SK-N-SH (cell line): ENCODE data around the gene MICALL1. TPM values are rescaled to one million over a fixed set of nuclear protein-coding genes. Genes with fewer than 3 reads are reported as not detected.

Experiments
- CTCF ChIA-PET: fragments of 300-600, 350-600 bp; formaldehyde crosslinking; extraction: SDS; loops from one replicate; lab custom pipeline; 2021; lab: Yijun Ruan, JAX
- POLR2A ChIA-PET: fragments of 350-600 bp; sonication (Branson Sonifier 250); formaldehyde crosslinking; extraction: SDS; loops from one replicate; lab custom pipeline; 2020; ENCODE audit warnings: antibody characterized with exemption, inconsistent platforms; lab: Yijun Ruan, JAX
- DNase-seq: peaks from one replicate; pipeline ENCODE4 v3.0.0; 2012
- H2AFZ ChIP-seq: fragments of 200-600 bp; sonication (generic); 2 replicates; pipeline ENCODE4 v1.8.1; 2016; ENCODE audit warnings: antibody characterized with exemption, mild to moderate bottlenecking, low read depth
- H3F3A ChIP-seq: fragments of 200-600 bp; sonication (generic); replicated peaks from 2 replicates; pipeline ENCODE3; 2016; ENCODE audit warnings: antibody characterized with exemption, mild to moderate bottlenecking; ENCODE audit not compliant: insufficient read depth
- H3K27ac ChIP-seq, 2 experiments: fragments of 200-500 bp in 1 of 2; fragments of 200-600 bp in 1 of 2; sonication (Bioruptor generic) in 1 of 2; sonication (generic), shearing (Covaris generic) in 1 of 2; 2 replicates each; pipeline versions ENCODE4 v1.5.1 to v1.6.1; 2014 to 2016; ENCODE audit warnings: low read depth in 2 of 2, inconsistent platforms in 1 of 2, low read length in 1 of 2, mild to moderate bottlenecking in 1 of 2, mixed read lengths in 1 of 2
- H3K27me3 ChIP-seq: fragments of 200-600 bp; sonication (generic), shearing (Covaris generic); 2 replicates; pipeline ENCODE4 v1.6.1; 2016; ENCODE audit warnings: mixed run types; ENCODE audit not compliant: insufficient read depth
- H3K36me3 ChIP-seq, 2 experiments: fragments of 200-500 bp in 1 of 2; fragments of 200-600 bp in 1 of 2; sonication (Bioruptor generic) in 1 of 2; sonication (generic) in 1 of 2; replicated peaks in 1 of 2; 2 replicates each; pipeline versions ENCODE3 to v1.5.1; 2014 to 2016; ENCODE audit warnings: low read length in 1 of 2, mild to moderate bottlenecking in 1 of 2; ENCODE audit not compliant: insufficient read depth in 2 of 2, control insufficient read depth in 1 of 2
- H3K4me1 ChIP-seq, 2 experiments: fragments of 200-500 bp in 1 of 2; fragments of 200-600 bp in 1 of 2; sonication (Bioruptor generic) in 1 of 2; sonication (generic), shearing (Covaris generic) in 1 of 2; 2 replicates each; pipeline versions ENCODE4 v1.5.1 to v1.6.1; 2014 to 2016; ENCODE audit warnings: low read depth in 1 of 2, low read length in 1 of 2, mixed run types in 1 of 2; ENCODE audit not compliant: insufficient read depth in 2 of 2, control insufficient read depth in 1 of 2
- H3K4me2 ChIP-seq: fragments of 200-600 bp; sonication (generic), shearing (Covaris generic); 2 replicates; pipeline ENCODE4 v1.6.1; 2017; ENCODE audit warnings: mixed run types
- H3K4me3 ChIP-seq, 2 experiments: fragments of 200-500 bp in 1 of 2; fragments of 200-600 bp in 1 of 2; sonication (Bioruptor generic) in 1 of 2; sonication (generic), shearing (Covaris generic) in 1 of 2; 2 replicates each; pipeline versions ENCODE4 v1.5.1 to v1.8.1; 2014 to 2016; ENCODE audit warnings: low read depth in 2 of 2, inconsistent platforms in 1 of 2, low read length in 1 of 2, mild to moderate bottlenecking in 1 of 2, mixed read lengths in 1 of 2, moderate library complexity in 1 of 2
- H3K79me2 ChIP-seq: fragments of 200-600 bp; sonication (generic); 2 replicates; pipeline ENCODE4 v1.8.1; 2017; ENCODE audit warnings: mild to moderate bottlenecking; ENCODE audit not compliant: insufficient read depth
- H3K9ac ChIP-seq: fragments of 200-600 bp; sonication (generic); 2 replicates; pipeline ENCODE4 v1.6.1; 2017; ENCODE audit warnings: mixed run types
- H3K9me2 ChIP-seq: fragments of 200-600 bp; sonication (generic); 2 replicates; pipeline ENCODE4 v1.6.1; 2017; ENCODE audit warnings: mixed run types
- H3K9me3 ChIP-seq: fragments of 200-600 bp; sonication (generic); 2 replicates; pipeline ENCODE4 v1.6.1; 2017; ENCODE audit warnings: mixed run types, mild to moderate bottlenecking, moderate library complexity
- H4K20me1 ChIP-seq: fragments of 200-600 bp; sonication (generic); 2 replicates; pipeline ENCODE4 v1.6.1; 2017; ENCODE audit warnings: mild to moderate bottlenecking, mixed run types; ENCODE audit not compliant: insufficient read depth
- FOXJ3 ChIP-seq: sonication (generic); formaldehyde crosslinking; IDR thresholded peaks from 2 replicates; pipeline ENCODE4 v1.5.1; 2020; ENCODE audit warnings: mild to moderate bottlenecking, missing genetic modification reagents
- GATA2 ChIP-seq: sonication (generic); formaldehyde crosslinking; IDR thresholded peaks from 2 replicates; pipeline ENCODE4 v1.5.0; 2020; ENCODE audit warnings: mild to moderate bottlenecking, missing genetic modification reagents
- NFIC ChIP-seq: IDR thresholded peaks from 2 replicates; pipeline ENCODE4 v1.4.0; 2012; ENCODE audit warnings: borderline replicate concordance
- POLR2AphosphoS5 ChIP-seq: IDR thresholded peaks from 2 replicates; pipeline ENCODE4 v1.6.1; 2012; ENCODE audit warnings: low read depth, low read length
- RCOR1 ChIP-seq: fragments of 150-350 bp; IDR thresholded peaks from 2 replicates; pipeline ENCODE4 v1.6.1; 2017; ENCODE audit warnings: antibody characterized with exemption, low read length
- REST ChIP-seq: IDR thresholded peaks from 2 replicates; pipeline ENCODE4 v1.6.1; 2012; ENCODE audit warnings: mild to moderate bottlenecking, low read depth, low read length, moderate library complexity
- RFX5 ChIP-seq: IDR thresholded peaks from 2 replicates; pipeline ENCODE4 v1.6.1; 2012; ENCODE audit warnings: mild to moderate bottlenecking, improper control_type of control experiment, low read length
- RXRA ChIP-seq: IDR thresholded peaks from 2 replicates; pipeline ENCODE4 v1.4.0; 2012; ENCODE audit warnings: low read depth, mild to moderate bottlenecking, borderline replicate concordance
- SMC3 ChIP-seq: IDR thresholded peaks from 2 replicates; pipeline ENCODE4 v1.6.1; 2012; ENCODE audit warnings: low read depth, low read length, improper control_type of control experiment
- TEAD4 ChIP-seq: IDR thresholded peaks from 2 replicates; pipeline ENCODE4 v1.4.0; 2012; ENCODE audit warnings: mild to moderate bottlenecking, borderline replicate concordance; ENCODE audit not compliant: insufficient read depth
- YY1 ChIP-seq: IDR thresholded peaks from 2 replicates; pipeline ENCODE4 v1.4.0; 2012; ENCODE audit warnings: low read depth, mild to moderate bottlenecking
- WGBS: methylation state at CpG from one replicate; pipeline ENCODE4 v1.1.6; 2017; ENCODE audit warnings: low lambda C conversion rate; 5-methylcytosine and 5-hydroxymethylcytosine counted together
- polyA plus RNA-seq, 3 experiments: library from polyadenylated mRNA; depleted of rRNA; stranded (reverse); fragments of >200 nt; gene quantifications; 2 replicates each; pipeline ENCODE4 v1.2.3, GENCODE V29; 2012
- TF ChIP-seq, protein P1 (sequence below): fragments of 150-350 bp; IDR thresholded peaks from 2 replicates; pipeline ENCODE4 v1.6.1; 2017; ENCODE audit warnings: antibody characterized with exemption, low read length, low read depth, borderline replicate concordance

Gene MICALL1
- polyA plus RNA-seq, 1 of the 3 experiments (the other 2 are of a cell fraction), result 12.9 TPM

DNA sequence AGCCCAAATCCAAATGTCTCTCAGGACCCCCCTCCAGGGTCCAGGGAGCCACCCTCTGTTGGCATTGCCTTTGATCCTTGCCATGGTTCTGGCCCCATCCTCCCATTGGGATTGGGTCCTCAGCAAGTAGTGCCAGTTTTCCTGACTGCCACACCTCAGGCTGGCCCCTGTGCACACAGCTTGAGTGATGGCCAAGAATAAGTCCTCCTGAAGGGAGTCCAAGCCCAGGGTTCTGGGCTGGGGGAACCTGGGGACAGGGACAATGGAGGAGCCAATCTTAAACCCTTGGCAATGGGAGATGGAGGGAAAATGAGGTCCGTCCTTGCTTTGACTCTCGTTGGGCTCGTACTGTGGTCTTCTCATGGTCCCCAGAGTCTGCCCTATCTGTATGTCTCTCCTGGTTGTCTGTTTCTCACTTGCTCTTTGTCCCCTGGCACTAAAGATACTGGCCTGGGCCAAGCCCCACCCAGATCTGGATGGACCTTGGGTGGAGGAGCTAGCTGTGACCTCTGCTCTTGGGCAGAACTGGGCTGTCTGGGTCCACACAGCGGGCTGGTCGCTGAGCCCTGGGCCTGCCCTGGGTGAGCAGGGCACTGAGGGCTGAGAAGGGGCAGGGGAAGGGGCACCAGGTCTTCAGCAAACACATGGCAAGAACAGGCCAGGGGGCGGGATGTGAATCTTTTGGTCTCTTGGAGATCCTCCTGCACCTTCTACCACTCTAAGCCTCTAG, 75.3 kb downstream of the MICALL1 start:
- Histone ChIP-seq H3K4me1 (no peaks in the 10 kb centered on the region), H3K4me2 (no peak overlapping the region), H3K79me2 (no peaks in the 10 kb centered on the region), H3K9me3 (no peaks in the 10 kb centered on the region), H2AFZ (no peak overlapping the region), H3K9ac (no peak overlapping the region), H3F3A (no peaks in the 10 kb centered on the region), H3K9me2 (no peaks in the 10 kb centered on the region), H3K4me3 (no peak overlapping the region), H4K20me1 (no peaks in the 10 kb centered on the region), H3K36me3 (no peaks in the 10 kb centered on the region), H3K27ac (no peak overlapping the region), H3K27me3 (no peaks in the 10 kb centered on the region)
- ChIA-PET CTCF (interaction anchor here (1.3 kb wide), 1 partner anchor 9 kb away, joined by 3 read pairs; no protein-coding TSS in a partner anchor), POLR2A (no interaction called here)
- TF ChIP-seq, protein P1, sequence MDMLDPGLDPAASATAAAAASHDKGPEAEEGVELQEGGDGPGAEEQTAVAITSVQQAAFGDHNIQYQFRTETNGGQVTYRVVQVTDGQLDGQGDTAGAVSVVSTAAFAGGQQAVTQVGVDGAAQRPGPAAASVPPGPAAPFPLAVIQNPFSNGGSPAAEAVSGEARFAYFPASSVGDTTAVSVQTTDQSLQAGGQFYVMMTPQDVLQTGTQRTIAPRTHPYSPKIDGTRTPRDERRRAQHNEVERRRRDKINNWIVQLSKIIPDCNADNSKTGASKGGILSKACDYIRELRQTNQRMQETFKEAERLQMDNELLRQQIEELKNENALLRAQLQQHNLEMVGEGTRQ, result no peak
- no peak for TF ChIP-seq RXRA
- TF ChIP-seq RFX5, result no peak
- no peak for TF ChIP-seq NFIC
- TF ChIP-seq FOXJ3 (CRISPR knock-in tag), result no peak
- no peak for TF ChIP-seq REST
- DNase-seq, result no peak
- WGBS, result 92% methylated on average over 3 of the region's 6 CpGs

DNA sequence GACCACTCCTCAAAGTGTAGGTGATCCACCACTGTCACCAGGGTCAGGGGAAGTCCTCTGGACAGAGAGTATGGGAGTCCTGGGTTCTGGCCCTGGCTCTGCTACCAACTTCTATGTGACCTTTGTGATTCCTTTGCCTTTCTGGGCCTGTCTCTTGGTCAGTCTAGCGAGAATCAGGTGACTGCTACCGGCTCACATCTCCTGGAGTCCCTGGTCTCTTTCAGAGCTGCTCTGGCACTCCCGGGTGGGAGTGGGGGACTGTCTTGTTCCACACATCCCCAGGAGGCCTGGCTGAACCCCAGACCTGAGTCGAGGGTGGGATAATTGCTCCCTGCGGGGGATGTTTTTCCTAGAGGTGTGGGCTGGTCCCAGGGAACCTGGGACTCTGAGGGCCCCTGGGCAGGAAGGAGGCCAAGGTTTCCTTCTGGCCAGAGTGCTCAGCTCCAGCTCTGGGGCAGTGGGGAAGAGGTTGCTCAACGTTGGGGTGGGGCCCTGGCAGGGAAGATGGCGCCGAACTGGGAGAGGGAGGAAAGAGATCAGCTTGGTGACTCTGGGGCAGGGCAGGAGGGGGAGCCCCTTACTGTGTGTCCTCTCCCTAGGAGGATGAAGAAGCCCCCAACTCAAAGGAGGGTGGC, 76.2 kb downstream of the MICALL1 start:
- no peak for TF ChIP-seq POLR2AphosphoS5
- no peak for TF ChIP-seq RCOR1
- no peak for TF ChIP-seq SMC3
- no peak for TF ChIP-seq GATA2
- no peak for TF ChIP-seq TEAD4
- no peak for TF ChIP-seq YY1
- TF ChIP-seq, protein P1, result no peak
- H2AFZ ChIP-seq, result no peak overlapping the region
- H3K9me3 ChIP-seq, result no peaks in the 10 kb centered on the region
- no peaks in the 10 kb centered on the region for H4K20me1 ChIP-seq
- no peak overlapping the region for H3K4me2 ChIP-seq
- CTCF ChIA-PET, result no interaction called here
- no peak overlapping the region for H3K9ac ChIP-seq
- POLR2A ChIA-PET, result no interaction called here
- no peaks in the 10 kb centered on the region for H3K36me3 ChIP-seq
- no peaks in the 10 kb centered on the region for H3K27me3 ChIP-seq
- H3K9me2 ChIP-seq, result no peaks in the 10 kb centered on the region
- DNase-seq, result no peak
- no peak overlapping the region for H3K4me3 ChIP-seq
- 72% methylated on average over 4 of the region's 8 CpGs for WGBS
- no peaks in the 10 kb centered on the region for H3K4me1 ChIP-seq
- no peaks in the 10 kb centered on the region for H3F3A ChIP-seq
- no peaks in the 10 kb centered on the region for H3K79me2 ChIP-seq
- no peak overlapping the region for H3K27ac ChIP-seq
